Smooth muscle cell (in vitro differentiated cells): Measurements from ENCODE around the gene OR4C12. TPM values are rescaled to one million over a fixed set of nuclear protein-coding genes. Genes with fewer than 3 reads are reported as not detected.

Experiments used
- polyA plus RNA-seq: library from polyadenylated mRNA; unstranded; fragments of >200 nt; fragmentation: Nextera tagmentation; extraction: Ambion mirVana; gene quantifications from 2 replicates; pipeline ENCODE4 v1.2.1, GENCODE V29; 2016
- total RNA-seq: library from RNA; depleted of rRNA; stranded (reverse); fragments of >200 nt; gene quantifications from 2 replicates; pipeline ENCODE4 v1.2.3, GENCODE V29; 2014

OR4C12 gene
- total and polyA plus RNA-seq, 2 experiments from 2014 or later: not detected

Other genes starting within 250 kb of the OR4C12 start
- not detected in 2 replicates for gene OR4C13, start 30.1 kb downstream of the OR4C12 start, total RNA-seq
- gene OR4C13, start 30.1 kb downstream of the OR4C12 start, polyA plus RNA-seq: not detected in 2 replicates
- not detected in 2 replicates for gene OR4C45, start 50.3 kb upstream of the OR4C12 start, total RNA-seq
- gene OR4C45, start 50.3 kb upstream of the OR4C12 start, polyA plus RNA-seq: not detected in 2 replicates